H9 (cell line): Measurements from ENCODE around the gene ACTC1. TPM values are rescaled to one million over a fixed set of nuclear protein-coding genes. Genes with fewer than 3 reads are reported as not detected.

Experiments used
- DNase-seq: peaks from one replicate; pipeline ENCODE4 v3.0.0-alpha.2; 2017
- H2AFZ ChIP-seq: one replicate; pipeline ENCODE4 v1.6.1; 2013; ENCODE audit warnings: mild to moderate bottlenecking, low read length, control low read depth, moderate library complexity
- H2AK5ac ChIP-seq: 2 replicates; pipeline ENCODE4 v1.6.1; 2013; ENCODE audit warnings: low read length, control low read depth, mixed read lengths; ENCODE audit not compliant: insufficient read length
- H2BK120ac ChIP-seq: one replicate; pipeline ENCODE4 v1.6.1; 2013; ENCODE audit warnings: low read depth, mild to moderate bottlenecking, low read length, control low read depth, inconsistent platforms; ENCODE audit not compliant: poor library complexity, severe bottlenecking
- H2BK12ac ChIP-seq: 2 replicates; pipeline ENCODE4 v1.6.1; 2013; ENCODE audit warnings: low read length, control low read depth, mixed read lengths, low read depth; ENCODE audit not compliant: insufficient read length
- H2BK15ac ChIP-seq: 2 replicates; pipeline ENCODE4 v1.6.1; 2013; ENCODE audit warnings: low read depth, low read length, control low read depth
- H2BK20ac ChIP-seq: one replicate; pipeline ENCODE4 v1.6.1; 2013; ENCODE audit warnings: low read depth, mild to moderate bottlenecking, low read length, control low read depth, inconsistent platforms; ENCODE audit not compliant: poor library complexity, severe bottlenecking
- H2BK5ac ChIP-seq: 2 replicates; pipeline ENCODE4 v1.6.1; 2013; ENCODE audit warnings: low read length, control low read depth, mixed read lengths; ENCODE audit not compliant: insufficient read length
- H3K14ac ChIP-seq: 2 replicates; pipeline ENCODE4 v1.6.1; 2013; ENCODE audit warnings: low read length, control low read depth; ENCODE audit not compliant: insufficient read depth
- H3K18ac ChIP-seq: 2 replicates; pipeline ENCODE4 v1.6.1; 2013; ENCODE audit warnings: low read depth, mild to moderate bottlenecking, mixed read lengths, low read length, control low read depth; ENCODE audit not compliant: insufficient read length
- H3K23ac ChIP-seq: 2 replicates; pipeline ENCODE4 v1.6.1; 2013; ENCODE audit warnings: low read length, control low read depth, mixed read lengths, low read depth; ENCODE audit not compliant: insufficient read length
- H3K23me2 ChIP-seq: 2 replicates; pipeline ENCODE4 v1.6.1; 2013; ENCODE audit warnings: low read depth, mild to moderate bottlenecking, mixed read lengths, low read length, control low read depth; ENCODE audit not compliant: insufficient read length, poor library complexity, severe bottlenecking
- H3K27ac ChIP-seq: 2 replicates; pipeline ENCODE4 v1.5.1; 2013; ENCODE audit warnings: low read length, control low read depth, mixed read lengths, low read depth; ENCODE audit not compliant: insufficient read length
- H3K27me3 ChIP-seq: 2 replicates; pipeline ENCODE4 v1.6.1; 2013; ENCODE audit warnings: low read length, control low read depth, inconsistent platforms; ENCODE audit not compliant: insufficient read depth
- H3K4ac ChIP-seq: 2 replicates; pipeline ENCODE4 v1.6.1; 2013; ENCODE audit warnings: low read depth, mild to moderate bottlenecking, control low read depth, inconsistent platforms, low read length, moderate library complexity
- H3K4me1 ChIP-seq: 2 replicates; pipeline ENCODE4 v1.6.1; 2013; ENCODE audit warnings: low read length, control low read depth, inconsistent platforms; ENCODE audit not compliant: insufficient read depth
- H3K4me2 ChIP-seq: 2 replicates; pipeline ENCODE4 v1.6.1; 2013; ENCODE audit warnings: low read length, control low read depth, mixed read lengths; ENCODE audit not compliant: insufficient read length, insufficient read depth
- H3K56ac ChIP-seq: 2 replicates; pipeline ENCODE4 v1.6.1; 2013; ENCODE audit warnings: low read depth, mild to moderate bottlenecking, mixed read lengths, low read length, control low read depth; ENCODE audit not compliant: insufficient read length
- H3K79me1 ChIP-seq: 2 replicates; pipeline ENCODE4 v1.6.1; 2013; ENCODE audit warnings: low read depth, mild to moderate bottlenecking, moderate library complexity, low read length, control low read depth, inconsistent platforms; ENCODE audit not compliant: insufficient read depth, poor library complexity, severe bottlenecking
- H3K79me2 ChIP-seq: 2 replicates; pipeline ENCODE4 v1.6.1; 2013; ENCODE audit warnings: low read length, control low read depth, inconsistent platforms; ENCODE audit not compliant: insufficient read depth
- H3K9ac ChIP-seq: 2 replicates; pipeline ENCODE4 v1.6.1; 2013; ENCODE audit warnings: low read length, control low read depth, mixed read lengths; ENCODE audit not compliant: insufficient read length; ENCODE audit errors: extremely low read depth
- H3K9me3 ChIP-seq: one replicate; pipeline ENCODE4 v1.6.1; 2013; ENCODE audit warnings: low read depth, low read length, inconsistent platforms; ENCODE audit not compliant: control insufficient read depth
- H3T11ph ChIP-seq: one replicate; pipeline ENCODE4 v1.6.1; 2013; ENCODE audit warnings: mild to moderate bottlenecking, low read length, control low read depth, inconsistent platforms
- H4K20me1 ChIP-seq: one replicate; pipeline ENCODE4 v1.6.1; 2013; ENCODE audit not compliant: control insufficient read depth, insufficient read length, insufficient read depth
- H4K5ac ChIP-seq: 2 replicates; pipeline ENCODE4 v1.6.1; 2013; ENCODE audit warnings: low read depth, mild to moderate bottlenecking, mixed read lengths, low read length, control low read depth; ENCODE audit not compliant: insufficient read length
- H4K8ac ChIP-seq: replicated peaks from 2 replicates; pipeline ENCODE4 v1.6.1; 2013; ENCODE audit warnings: low read length, control low read depth, mixed read lengths, low read depth; ENCODE audit not compliant: insufficient read length
- H4K91ac ChIP-seq: 2 replicates; pipeline ENCODE4 v1.6.1; 2013; ENCODE audit warnings: low read depth, mild to moderate bottlenecking, moderate library complexity, mixed read lengths, low read length, control low read depth; ENCODE audit not compliant: insufficient read length
- H3K27ac Mint-ChIP-seq, 3 experiments: 2 replicates in 2 of 3; 3 replicates in 1 of 3; pipeline ENCODE4 v1.8.0; 2020 to 2021; ENCODE audit warnings: mixed read lengths in 3 of 3, mild to moderate bottlenecking in 1 of 3, moderate library complexity in 1 of 3
- H3K27me3 Mint-ChIP-seq: 2 replicates; pipeline ENCODE4 v1.8.0; 2021; ENCODE audit warnings: low read depth, mild to moderate bottlenecking, moderate library complexity, mixed read lengths
- H3K36me3 Mint-ChIP-seq, 3 experiments: 2 replicates in 2 of 3; 3 replicates in 1 of 3; pipeline ENCODE4 v1.8.0; 2020 to 2021; ENCODE audit warnings: low read depth in 3 of 3, mixed read lengths in 3 of 3; ENCODE audit not compliant: insufficient read depth in 1 of 3
- H3K4me1 Mint-ChIP-seq, 2 experiments: 2 replicates each; pipeline ENCODE4 v1.8.0; 2020; ENCODE audit warnings: mixed read lengths in 2 of 2
- H3K4me3 Mint-ChIP-seq, 2 experiments: 2 replicates in 1 of 2; 3 replicates in 1 of 2; pipeline ENCODE4 v1.8.0; 2020 to 2021; ENCODE audit warnings: mild to moderate bottlenecking in 2 of 2, mixed read lengths in 2 of 2, moderate library complexity in 1 of 2
- H3K9me3 Mint-ChIP-seq, 2 experiments: 2 replicates in 1 of 2; 3 replicates in 1 of 2; pipeline ENCODE4 v1.8.0; 2020; ENCODE audit warnings: mild to moderate bottlenecking in 2 of 2, mixed read lengths in 2 of 2, moderate library complexity in 1 of 2
- WGBS: extraction: QIAGEN DNeasy Blood & Tissue Kit; methylation state at CpG from one replicate; pipeline ENCODE4 v1.1.7; 2013; ENCODE audit warnings: missing lambda C conversion rate, low lambda C conversion rate, mixed read lengths; ENCODE audit not compliant: insufficient read length; ENCODE audit errors: extremely low coverage; 5-methylcytosine and 5-hydroxymethylcytosine counted together
- total RNA-seq: library from RNA; stranded (reverse); gene quantifications from 2 replicates; pipeline ENCODE4 v1.2.1, GENCODE V29; 2021
- TF ChIP-seq, protein P1 (sequence below): fragments of 200-600 bp; sonication (generic); conservative IDR thresholded peaks from 3 replicates; pipeline ENCODE4 v1.8.0; 2021; ENCODE audit warnings: antibody characterized with exemption, mild to moderate bottlenecking

ACTC1 gene
- total RNA-seq, 1 experiment from 2014 or later = 52.2 TPM

DNA sequence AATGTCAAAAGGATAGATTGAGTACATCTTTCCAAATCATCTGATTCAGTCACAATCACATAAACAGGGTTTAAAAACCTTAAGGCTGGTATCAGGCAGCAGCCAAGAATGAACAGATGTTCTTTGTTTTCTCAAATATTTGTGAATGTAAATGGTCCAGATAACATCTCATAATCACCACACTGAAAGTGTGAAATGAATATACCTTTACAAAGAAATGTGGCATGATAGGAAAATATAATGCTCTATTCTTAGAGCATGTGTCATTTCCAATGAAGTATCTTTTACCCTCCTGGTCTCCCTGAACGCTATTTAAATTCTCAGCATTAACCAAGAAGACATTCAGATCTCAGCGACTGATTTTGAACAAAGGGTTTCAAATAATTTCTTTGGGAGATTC, 8.8 kb upstream of the ACTC1 start:
- H3K27me3 Mint-ChIP-seq = no peaks in the 10 kb centered on the region; the same call in 1 of the 2 replicates
- H3K4me1 ChIP-seq = peaks cover 2% of the 10 kb centered on the region; the same call in 1 of the 2 replicates
- H2BK15ac ChIP-seq = no peak overlapping the region
- H2AFZ ChIP-seq = no peak overlapping the region
- H2BK20ac ChIP-seq = no peak overlapping the region
- H3K18ac ChIP-seq = no peak overlapping the region
- H4K8ac ChIP-seq = no peak overlapping the region
- no peaks in the 10 kb centered on the region for H4K20me1 ChIP-seq
- H2AK5ac ChIP-seq = no peak overlapping the region
- no peak overlapping the region for H3K4me3 Mint-ChIP-seq
- H3K4me1 Mint-ChIP-seq = peaks cover 13 to 14% of the 10 kb centered on the region in 2 experiments
- no peak overlapping the region for H3K56ac ChIP-seq
- no peaks in the 10 kb centered on the region for H3K79me2 ChIP-seq
- H3K14ac ChIP-seq = no peak overlapping the region
- no peaks in the 10 kb centered on the region for H3K9me3 ChIP-seq
- no peak overlapping the region for H4K5ac ChIP-seq
- no peak overlapping the region for H3K23ac ChIP-seq
- H3K27me3 ChIP-seq = no peaks in the 10 kb centered on the region
- TF ChIP-seq, protein P1, sequence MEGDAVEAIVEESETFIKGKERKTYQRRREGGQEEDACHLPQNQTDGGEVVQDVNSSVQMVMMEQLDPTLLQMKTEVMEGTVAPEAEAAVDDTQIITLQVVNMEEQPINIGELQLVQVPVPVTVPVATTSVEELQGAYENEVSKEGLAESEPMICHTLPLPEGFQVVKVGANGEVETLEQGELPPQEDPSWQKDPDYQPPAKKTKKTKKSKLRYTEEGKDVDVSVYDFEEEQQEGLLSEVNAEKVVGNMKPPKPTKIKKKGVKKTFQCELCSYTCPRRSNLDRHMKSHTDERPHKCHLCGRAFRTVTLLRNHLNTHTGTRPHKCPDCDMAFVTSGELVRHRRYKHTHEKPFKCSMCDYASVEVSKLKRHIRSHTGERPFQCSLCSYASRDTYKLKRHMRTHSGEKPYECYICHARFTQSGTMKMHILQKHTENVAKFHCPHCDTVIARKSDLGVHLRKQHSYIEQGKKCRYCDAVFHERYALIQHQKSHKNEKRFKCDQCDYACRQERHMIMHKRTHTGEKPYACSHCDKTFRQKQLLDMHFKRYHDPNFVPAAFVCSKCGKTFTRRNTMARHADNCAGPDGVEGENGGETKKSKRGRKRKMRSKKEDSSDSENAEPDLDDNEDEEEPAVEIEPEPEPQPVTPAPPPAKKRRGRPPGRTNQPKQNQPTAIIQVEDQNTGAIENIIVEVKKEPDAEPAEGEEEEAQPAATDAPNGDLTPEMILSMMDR = no peak
- no peak overlapping the region for H3K27ac Mint-ChIP-seq
- H3K27ac ChIP-seq = no peak overlapping the region
- no peak overlapping the region for H3K4me2 ChIP-seq
- H3K9ac ChIP-seq = no peak overlapping the region
- H4K91ac ChIP-seq = no peak overlapping the region
- H2BK12ac ChIP-seq = no peak overlapping the region
- H2BK120ac ChIP-seq = no peak overlapping the region
- peaks cover 0 to 10% (median 3%) of the 10 kb centered on the region in 3 experiments; a peak in 4 of 7 replicates for H3K36me3 Mint-ChIP-seq
- H3K23me2 ChIP-seq = peaks cover 2% of the 10 kb centered on the region
- no peak overlapping the region for H3T11ph ChIP-seq
- no CpG with 5 or more reads among the region's 2 CpGs for WGBS
- no peak overlapping the region for H3K4ac ChIP-seq
- DNase-seq = no peak
- H2BK5ac ChIP-seq = no peak overlapping the region
- H3K79me1 ChIP-seq = no peaks in the 10 kb centered on the region
- peaks cover 8 to 10% of the 10 kb centered on the region in 2 experiments for H3K9me3 Mint-ChIP-seq
